ENCODE data around the gene TPPP2.

DNA sequence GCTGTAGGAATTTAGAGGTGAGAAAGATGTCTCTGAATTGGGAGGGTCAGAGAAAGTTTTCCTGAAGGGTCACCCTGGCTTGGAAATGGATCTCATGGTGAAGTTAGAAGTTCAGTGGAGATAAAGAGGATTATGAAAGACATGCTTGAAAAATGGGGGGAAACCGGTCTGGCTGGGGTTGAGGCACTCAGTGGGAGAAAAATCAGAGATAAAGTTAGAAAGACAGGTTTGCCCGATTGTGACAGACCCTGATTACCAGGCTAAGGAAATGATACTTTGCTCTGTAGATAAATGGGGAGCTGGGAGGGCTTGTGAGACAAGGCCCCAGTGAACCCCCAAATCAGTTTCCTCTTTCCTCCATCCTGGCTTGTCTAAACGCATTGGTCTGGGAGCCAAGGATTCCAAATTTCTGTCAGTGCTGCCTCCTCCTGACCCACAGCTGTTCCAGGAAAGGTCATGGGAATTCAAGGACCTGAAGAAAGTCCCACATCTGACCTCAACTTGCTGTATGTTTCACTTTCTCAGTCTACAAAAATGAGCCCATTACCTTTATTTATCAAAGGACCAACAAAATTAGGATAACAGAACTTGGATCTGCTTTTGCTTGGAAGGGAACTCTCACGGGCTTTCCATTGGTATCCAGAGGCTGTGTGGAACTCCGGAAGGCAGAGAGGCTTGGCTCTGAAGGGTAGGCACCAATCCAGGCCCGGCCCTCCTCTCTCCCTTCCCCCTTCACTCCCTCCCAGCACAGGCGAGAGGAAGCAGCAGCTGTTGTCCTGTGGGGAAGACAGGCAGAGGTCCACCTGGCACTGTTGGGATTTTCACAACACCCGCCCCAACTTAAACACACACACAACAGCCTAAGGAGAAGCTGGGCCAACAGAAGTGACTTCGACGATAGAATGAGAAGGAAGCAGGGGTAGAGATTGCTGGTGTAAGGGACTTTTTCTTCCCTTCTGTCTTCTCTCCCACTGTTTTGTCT is 8.7 kb downstream of the TPPP2 start:
- TF ChIP-seq ZNF274 (IDR thresholded peaks at IDR 0.05; ENCODE audit: insufficient read depth, insufficient read length) (no peak), KDM1A (IDR thresholded peaks at IDR 0.05; ENCODE audit: borderline replicate concordance) (no peak)

Measured in GM12878 (cell line).